ENCODE results near the gene MAGED2.
"Not testable (repeated sequence)": the region's sequence is repeated elsewhere in the genome, so short reads cannot be mapped to it uniquely, and the experiment has no call there.

GRCh38 chrX:54847700-54848099, 40.2 kb downstream of the MAGED2 start:
- TF ChIP-seq, protein P1, sequence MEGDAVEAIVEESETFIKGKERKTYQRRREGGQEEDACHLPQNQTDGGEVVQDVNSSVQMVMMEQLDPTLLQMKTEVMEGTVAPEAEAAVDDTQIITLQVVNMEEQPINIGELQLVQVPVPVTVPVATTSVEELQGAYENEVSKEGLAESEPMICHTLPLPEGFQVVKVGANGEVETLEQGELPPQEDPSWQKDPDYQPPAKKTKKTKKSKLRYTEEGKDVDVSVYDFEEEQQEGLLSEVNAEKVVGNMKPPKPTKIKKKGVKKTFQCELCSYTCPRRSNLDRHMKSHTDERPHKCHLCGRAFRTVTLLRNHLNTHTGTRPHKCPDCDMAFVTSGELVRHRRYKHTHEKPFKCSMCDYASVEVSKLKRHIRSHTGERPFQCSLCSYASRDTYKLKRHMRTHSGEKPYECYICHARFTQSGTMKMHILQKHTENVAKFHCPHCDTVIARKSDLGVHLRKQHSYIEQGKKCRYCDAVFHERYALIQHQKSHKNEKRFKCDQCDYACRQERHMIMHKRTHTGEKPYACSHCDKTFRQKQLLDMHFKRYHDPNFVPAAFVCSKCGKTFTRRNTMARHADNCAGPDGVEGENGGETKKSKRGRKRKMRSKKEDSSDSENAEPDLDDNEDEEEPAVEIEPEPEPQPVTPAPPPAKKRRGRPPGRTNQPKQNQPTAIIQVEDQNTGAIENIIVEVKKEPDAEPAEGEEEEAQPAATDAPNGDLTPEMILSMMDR (IDR thresholded peaks at IDR 0.05): not testable (repeated sequence)
- not testable (repeated sequence) for TF ChIP-seq POLR2A (IDR thresholded peaks at IDR 0.05)

Data from lower leg skin (tissue), 3 donors.